Heart left ventricle (tissue), 13 donors: ENCODE data around the gene SH3RF3.

Experiments
- CTCF ChIP-seq, 12 donors: fragments of 200-600 bp; sonication (generic) in 4 of 12; IDR thresholded peaks; one replicate each; pipeline versions ENCODE4 v1.5.0 to v1.8.0; 2018 to 2022; ENCODE audit warnings: antibody characterized with exemption in 12 of 12, mild to moderate bottlenecking in 5 of 12
- POLR2A ChIP-seq, 2 donors: fragments of 450-650 bp; IDR thresholded peaks; one replicate each; pipeline ENCODE4 v1.6.1; 2017; ENCODE audit warnings: antibody characterized with exemption in 2 of 2, mild to moderate bottlenecking in 2 of 2, moderate library complexity in 2 of 2
- donor health status: ischemic (EF 13 %, LVEDD 7.1; RV severe dilation, severe dysfunction).
- donor health status: DM: no; HTN: yes; CAD: no.
- donor health status: DM: no; HTN: no; CAD: no.
- donor health status: ischemic (EF 25% LVEDD 6.9; RV normal size, moderate dysfunction).
- donor health status: ischemic (EF 25% LVEDD 5.7; RV mildly dilated, moderate dysfunction).
- donor health status: ischemic (EF 35%, LVEDD 5.7; RV mildly dilated, moderate dysfunction).
- donor health status: nonischemic (EF 11% LVEDD 7.7; RV severe dilation, severe dysfunction).
- donor health status: DM: yes; HTN: yes; CAD: no.
- donor health status: PGD.
- donor health status: ischemic (EF 29% LVEDD 5.4; RV normal size, mild dysfunction).
- donor health status: nonischemic (EF 23%, LVEDD 6.1; RV moderate dilation, normal function).

GRCh38 chr2:109353806-109354745 is 225.1 kb downstream of the SH3RF3 start:
- no peak for TF ChIP-seq POLR2A (IDR thresholded peaks at IDR 0.05)
- no peak for TF ChIP-seq CTCF (IDR thresholded peaks at IDR 0.05)
